Measurements from ENCODE around the gene OR1L8. TPM values are rescaled to one million over a fixed set of nuclear protein-coding genes. Genes with fewer than 3 reads are reported as not detected.
"Not testable (repeated sequence)": the region's sequence is repeated elsewhere in the genome, so short reads cannot be mapped to it uniquely, and the experiment has no call there.

Gene OR1L8
- total and polyA plus RNA-seq, 7 donors = 0.33 TPM; not detected in 6

DNA sequence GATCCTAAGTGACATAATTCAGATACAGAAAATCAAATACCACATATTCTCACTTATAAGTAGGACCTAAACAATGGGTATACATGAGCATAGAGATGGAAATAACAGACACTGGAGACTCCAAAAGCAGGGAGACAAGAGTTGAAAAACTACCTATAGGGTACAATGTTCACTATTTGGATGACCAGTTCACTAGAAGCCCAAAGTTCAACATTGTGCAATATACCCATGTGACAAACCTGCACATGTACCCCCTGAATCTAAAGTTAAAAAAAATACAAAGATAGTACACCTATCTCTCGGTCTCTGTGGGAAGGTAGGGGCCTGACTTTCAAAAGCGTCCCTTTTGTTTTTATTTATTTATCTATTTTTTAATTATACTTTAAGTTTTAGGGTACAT lies 44.4 kb downstream of the OR1L8 start:
- no peak for DNase-seq
- Histone ChIP-seq H3K27me3 (no peaks in the 10 kb centered on the region), H3K36me3 (no peaks in the 10 kb centered on the region), H3K9me3 (peaks cover 0 to 2% (median under 1%) of the 10 kb centered on the region in 4 donors), H3K4me1 (no peaks in the 10 kb centered on the region), H3K27ac (no peak overlapping the region), H3K4me3 (no peak overlapping the region)
- no peak for TF ChIP-seq POLR2A (IDR thresholded peaks at IDR 0.05)
- TF ChIP-seq, protein P1, sequence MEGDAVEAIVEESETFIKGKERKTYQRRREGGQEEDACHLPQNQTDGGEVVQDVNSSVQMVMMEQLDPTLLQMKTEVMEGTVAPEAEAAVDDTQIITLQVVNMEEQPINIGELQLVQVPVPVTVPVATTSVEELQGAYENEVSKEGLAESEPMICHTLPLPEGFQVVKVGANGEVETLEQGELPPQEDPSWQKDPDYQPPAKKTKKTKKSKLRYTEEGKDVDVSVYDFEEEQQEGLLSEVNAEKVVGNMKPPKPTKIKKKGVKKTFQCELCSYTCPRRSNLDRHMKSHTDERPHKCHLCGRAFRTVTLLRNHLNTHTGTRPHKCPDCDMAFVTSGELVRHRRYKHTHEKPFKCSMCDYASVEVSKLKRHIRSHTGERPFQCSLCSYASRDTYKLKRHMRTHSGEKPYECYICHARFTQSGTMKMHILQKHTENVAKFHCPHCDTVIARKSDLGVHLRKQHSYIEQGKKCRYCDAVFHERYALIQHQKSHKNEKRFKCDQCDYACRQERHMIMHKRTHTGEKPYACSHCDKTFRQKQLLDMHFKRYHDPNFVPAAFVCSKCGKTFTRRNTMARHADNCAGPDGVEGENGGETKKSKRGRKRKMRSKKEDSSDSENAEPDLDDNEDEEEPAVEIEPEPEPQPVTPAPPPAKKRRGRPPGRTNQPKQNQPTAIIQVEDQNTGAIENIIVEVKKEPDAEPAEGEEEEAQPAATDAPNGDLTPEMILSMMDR (IDR thresholded peaks at IDR 0.05) = no peak
- no peak for TF ChIP-seq POLR2AphosphoS5 (IDR thresholded peaks at IDR 0.05)
- TF ChIP-seq EP300 (IDR thresholded peaks at IDR 0.05) = no peak
- 61 to 74% methylated on average over 2 of the region's 2 CpGs for WGBS, 2 donors
- intact Hi-C loops (cut with DNase I) = no loop called here

DNA sequence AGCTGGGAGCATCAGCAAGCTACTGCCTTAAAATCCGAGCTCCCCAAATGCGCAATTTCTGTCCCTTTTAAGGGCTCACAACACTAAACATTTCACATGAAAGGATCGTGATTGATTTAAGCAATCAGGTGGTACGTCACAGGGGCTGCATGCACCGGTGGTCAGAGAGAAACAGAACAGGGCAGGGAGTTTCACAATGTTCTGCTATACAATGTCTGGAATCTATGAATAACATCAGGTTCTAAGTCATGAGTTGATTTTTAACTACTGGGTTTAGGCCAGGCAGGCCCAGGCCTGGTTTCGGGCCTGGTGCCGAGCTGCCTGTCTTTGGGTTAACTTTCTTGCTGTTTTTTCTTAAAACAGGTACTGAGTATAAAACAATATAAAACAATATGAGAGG lies 46.1 kb downstream of the OR1L8 start:
- H3K4me1 ChIP-seq; H3K36me3 ChIP-seq; DNase-seq; H3K4me3 ChIP-seq; H3K27ac ChIP-seq; intact Hi-C loops (cut with DNase I); H3K9me3 ChIP-seq; H3K27me3 ChIP-seq: not testable (repeated sequence)
- WGBS, 2 donors = 68 to 83% methylated on average over 7 of the region's 7 CpGs

DNA sequence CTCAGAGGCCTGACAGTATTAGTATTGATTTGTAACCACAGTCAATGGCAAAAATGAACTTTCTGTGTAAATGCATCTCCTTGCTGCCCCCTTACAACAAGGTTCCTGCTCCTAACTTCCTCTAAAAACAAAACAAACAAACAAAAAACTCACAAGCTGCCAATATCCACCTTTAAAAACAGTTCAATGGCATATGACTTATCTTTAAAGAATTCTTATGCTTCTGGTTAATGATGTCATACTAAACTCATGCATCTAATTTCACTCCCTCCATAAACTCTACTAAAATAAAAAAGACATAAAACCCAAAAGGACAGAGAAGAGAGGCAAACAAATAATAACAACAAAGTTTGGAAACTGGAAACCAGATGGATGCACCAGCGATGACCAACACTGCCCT lies 47.0 kb downstream of the OR1L8 start:
- TF ChIP-seq, protein P1 (IDR thresholded peaks at IDR 0.05) = no peak
- no peak for TF ChIP-seq POLR2A (IDR thresholded peaks at IDR 0.05)
- no peak for TF ChIP-seq POLR2AphosphoS5 (IDR thresholded peaks at IDR 0.05)
- no peak for TF ChIP-seq EP300 (IDR thresholded peaks at IDR 0.05)
- H3K9me3 ChIP-seq = peaks cover 0 to 2% (median 0%) of the 10 kb centered on the region in 4 donors
- DNase-seq = no peak
- no peak overlapping the region for H3K4me3 ChIP-seq
- H3K27me3 ChIP-seq = no peaks in the 10 kb centered on the region
- 81 to 90% methylated on average over 1 of the region's 1 CpG for WGBS, 2 donors
- no peak overlapping the region for H3K27ac ChIP-seq
- H3K36me3 ChIP-seq = no peaks in the 10 kb centered on the region
- H3K4me1 ChIP-seq = no peaks in the 10 kb centered on the region
- intact Hi-C loops (cut with DNase I) = no loop called here

DNA sequence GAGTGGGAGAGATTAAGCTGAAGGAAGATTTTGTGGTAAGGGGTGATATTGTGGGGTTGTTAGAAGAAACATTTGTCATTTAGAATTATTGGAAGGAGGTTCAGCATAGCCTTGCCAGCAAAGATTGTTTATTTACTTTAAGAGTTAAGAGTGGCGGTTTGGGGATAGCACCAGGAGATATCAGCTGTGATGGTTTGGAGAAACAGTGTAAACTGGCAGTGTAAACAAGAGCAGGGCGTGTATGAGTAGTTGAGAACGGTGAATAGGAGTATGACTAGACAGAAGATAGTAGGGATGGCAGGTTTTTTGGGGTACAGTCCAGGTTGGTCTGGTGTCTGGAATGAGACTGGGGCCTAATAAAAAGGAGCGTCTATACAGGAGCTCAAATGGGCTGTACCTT lies 52.0 kb downstream of the OR1L8 start:
- H3K27ac ChIP-seq; H3K9me3 ChIP-seq; intact Hi-C loops (cut with DNase I); DNase-seq; H3K36me3 ChIP-seq; H3K27me3 ChIP-seq; H3K4me1 ChIP-seq; H3K4me3 ChIP-seq: not testable (repeated sequence)
- 28 to 61% methylated on average over 4 of the region's 4 CpGs for WGBS, 2 donors

DNA sequence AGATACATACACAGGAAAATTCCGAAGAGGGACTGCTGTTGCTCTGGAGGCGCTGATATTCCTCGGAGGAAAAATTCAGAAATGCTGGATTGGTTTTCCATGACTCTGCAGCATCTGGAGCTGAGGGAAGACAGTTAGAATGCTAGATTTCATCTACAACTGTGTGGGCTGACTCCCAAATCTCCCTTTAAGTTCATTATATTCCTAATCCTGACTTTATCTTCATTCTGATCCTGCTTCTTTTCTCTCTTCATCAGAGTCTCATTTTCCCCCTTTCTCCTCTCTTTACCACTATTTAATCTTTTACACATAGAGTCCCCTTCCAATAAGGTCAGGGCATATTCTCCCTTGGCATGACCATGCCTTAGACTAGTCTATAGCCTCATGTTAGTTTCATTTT lies 56.0 kb downstream of the OR1L8 start, which contains the start of gene OR1N1:
TSS of gene OR1N1 (minus strand) at position 101 of the 400 bp plus-strand sequence. CDS start at position 101, 0 bp downstream.
- TF ChIP-seq POLR2A (IDR thresholded peaks at IDR 0.05) (no peak), EP300 (IDR thresholded peaks at IDR 0.05) (no peak), POLR2AphosphoS5 (IDR thresholded peaks at IDR 0.05) (no peak)
- TF ChIP-seq, protein P1 (IDR thresholded peaks at IDR 0.05) = no peak
- no peaks in the 10 kb centered on the region for H3K27me3 ChIP-seq
- no peaks in the 10 kb centered on the region for H3K9me3 ChIP-seq
- H3K27ac ChIP-seq = no peak within 1 kb of the TSS
- intact Hi-C loops (cut with DNase I) = no loop called here
- DNase-seq = no peak
- H3K36me3 ChIP-seq = no peaks in the 10 kb centered on the region
- no peaks in the 10 kb centered on the region for H3K4me1 ChIP-seq
- H3K4me3 ChIP-seq = no peak within 1 kb of the TSS
- 95% methylated on average over 3 of the region's 3 CpGs for WGBS, 2 donors

DNA sequence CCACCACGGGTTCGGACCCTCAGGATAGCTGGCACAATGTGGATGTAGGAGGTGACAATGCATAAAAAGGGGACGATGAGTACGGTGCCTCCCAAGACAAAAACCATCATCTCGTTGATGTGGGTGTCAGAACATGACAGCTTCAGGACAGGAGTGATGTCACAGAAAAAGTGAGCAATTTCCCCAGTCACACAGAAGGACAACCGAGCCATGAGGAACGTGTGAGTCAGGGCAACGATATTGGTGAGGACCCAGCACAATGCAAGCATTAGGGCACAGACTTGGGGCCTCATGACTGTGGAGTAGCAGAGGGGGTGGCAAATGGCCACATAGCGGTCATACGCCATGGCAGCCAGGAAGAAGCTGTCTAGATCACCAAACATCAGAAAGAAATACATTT lies 56.6 kb downstream of the OR1L8 start:
- H3K27me3 ChIP-seq = no peaks in the 10 kb centered on the region
- no peaks in the 10 kb centered on the region for H3K36me3 ChIP-seq
- H3K4me1 ChIP-seq = no peaks in the 10 kb centered on the region
- TF ChIP-seq, protein P1 (IDR thresholded peaks at IDR 0.05) = no peak
- TF ChIP-seq POLR2A (IDR thresholded peaks at IDR 0.05) (no peak), POLR2AphosphoS5 (IDR thresholded peaks at IDR 0.05) (no peak), EP300 (IDR thresholded peaks at IDR 0.05) (no peak)
- intact Hi-C loops (cut with DNase I) = no loop called here
- no peak for DNase-seq
- no peak overlapping the region for H3K4me3 ChIP-seq
- H3K9me3 ChIP-seq = no peaks in the 10 kb centered on the region
- 85 to 86% methylated on average over 10 of the region's 10 CpGs for WGBS, 2 donors
- no peak overlapping the region for H3K27ac ChIP-seq
